GM18861 (cell line): ENCODE results near the gene HIBADH.
"Not testable (repeated sequence)": the region's sequence is repeated elsewhere in the genome, so short reads cannot be mapped to it uniquely, and the experiment has no call there.

ENCODE experiments used
- ATAC-seq: cut with Tn5 transposase; IDR thresholded peaks from one replicate; pipeline ENCODE4 v1.9.1; 2021; ENCODE audit not compliant: unreplicated experiment

Gene HIBADH

DNA sequence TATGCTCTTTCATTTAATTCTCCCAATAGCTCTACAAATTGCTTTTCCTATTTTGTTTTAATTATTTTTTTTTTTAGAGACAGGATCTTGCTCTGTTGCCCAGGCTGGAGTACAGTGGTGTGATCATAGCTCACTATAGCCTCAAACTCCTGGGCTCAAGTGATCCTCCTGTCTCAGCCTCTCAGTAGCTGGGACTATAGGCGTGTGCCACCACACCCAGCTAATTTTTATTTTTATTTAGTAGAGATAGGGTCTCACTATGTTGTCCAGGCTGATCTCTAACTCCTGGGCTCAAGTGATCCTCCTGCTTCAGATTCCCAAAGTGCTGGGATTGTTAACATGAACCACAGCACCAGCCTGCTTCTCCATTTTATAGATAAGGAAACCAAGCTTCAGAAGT, 151.3 kb downstream of the HIBADH start:
- not testable (repeated sequence) for ATAC-seq

DNA sequence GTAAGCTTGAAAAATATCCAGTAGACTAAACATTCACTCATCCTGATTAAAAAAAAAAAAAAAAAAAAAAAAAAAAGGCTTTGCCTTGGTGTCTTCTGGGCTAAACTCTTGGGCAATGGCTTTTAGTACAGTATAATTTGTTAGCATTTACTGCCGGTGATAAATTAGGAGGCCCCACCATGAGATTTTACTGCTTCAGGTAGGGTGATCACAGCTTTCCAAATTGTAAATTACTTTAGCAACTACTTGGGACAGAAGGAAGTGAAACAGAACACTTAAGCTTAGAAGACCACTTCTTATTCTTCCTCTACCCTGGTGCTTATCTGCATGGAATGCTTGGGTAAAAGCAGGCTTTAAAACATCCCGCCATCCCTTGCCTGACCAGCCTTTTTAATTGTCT, 152.1 kb downstream of the HIBADH start:
- no peak for ATAC-seq

DNA sequence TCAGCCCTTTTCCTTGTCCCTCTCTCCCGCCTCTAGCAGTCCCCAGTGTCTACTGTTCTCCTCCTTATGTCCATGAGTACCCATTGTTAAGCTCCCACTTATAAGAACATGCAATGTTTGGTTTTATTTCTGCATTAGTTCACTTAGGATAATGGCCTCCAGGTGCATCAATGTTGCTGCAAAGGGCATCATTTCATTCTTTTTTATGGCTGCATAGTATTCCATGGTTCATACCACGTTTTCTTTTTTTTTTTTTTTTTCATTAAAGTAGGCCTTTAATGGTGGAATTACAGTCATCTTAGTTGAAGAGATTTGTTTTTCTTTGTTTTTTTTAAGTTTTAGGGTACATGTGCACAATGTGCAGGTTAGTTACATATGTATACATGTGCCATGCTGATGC, 160.8 kb downstream of the HIBADH start:
- not testable (repeated sequence) for ATAC-seq

- no peak for ATAC-seq
These were observed 161.7 kb downstream of the HIBADH start for GRCh38 chr7:27501001-27501400.

- no peak for ATAC-seq
These were observed 170.5 kb downstream of the HIBADH start for GRCh38 chr7:27492224-27492623.

GRCh38 chr7:27491534-27491933, 171.1 kb downstream of the HIBADH start:
- ATAC-seq = no peak

DNA sequence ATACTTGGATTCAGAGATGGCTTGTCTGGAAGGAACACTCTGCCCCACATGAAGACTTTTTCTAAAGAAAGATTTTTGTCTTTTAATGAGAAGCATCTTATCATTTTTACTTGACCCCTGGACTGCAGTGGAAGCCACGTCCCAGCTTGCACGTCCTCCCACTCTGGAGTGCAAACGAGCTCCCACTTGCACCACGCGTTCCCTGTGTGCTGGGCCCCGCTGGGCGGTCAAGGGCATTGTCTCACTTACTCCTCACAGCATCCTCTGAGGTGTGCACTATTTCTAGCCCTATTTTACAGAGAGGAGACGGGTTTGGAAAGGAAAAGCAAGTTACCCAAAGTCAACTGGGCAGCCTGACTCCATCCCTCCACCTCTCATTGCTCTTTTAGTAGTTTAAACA, 175.2 kb downstream of the HIBADH start:
- no peak for ATAC-seq

DNA sequence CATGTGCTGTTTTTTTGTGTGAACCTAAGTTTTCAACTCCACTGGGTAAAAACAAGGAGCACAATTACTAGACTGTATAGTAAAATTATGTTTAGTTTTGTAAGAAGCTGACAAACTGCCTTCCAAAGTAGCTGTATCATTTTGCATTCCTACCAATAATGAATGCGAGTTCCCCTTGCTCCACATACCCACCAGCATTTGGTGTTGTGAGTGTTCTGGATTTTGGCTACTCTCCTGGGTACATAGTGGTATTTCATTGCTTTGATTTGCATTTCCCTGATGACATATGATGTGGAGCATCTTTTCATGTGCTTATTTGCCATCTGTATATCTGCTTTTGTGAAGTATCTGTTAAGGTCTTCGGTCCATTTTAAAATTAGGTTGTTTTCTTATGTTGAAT, 178.2 kb downstream of the HIBADH start:
- no peak for ATAC-seq

DNA sequence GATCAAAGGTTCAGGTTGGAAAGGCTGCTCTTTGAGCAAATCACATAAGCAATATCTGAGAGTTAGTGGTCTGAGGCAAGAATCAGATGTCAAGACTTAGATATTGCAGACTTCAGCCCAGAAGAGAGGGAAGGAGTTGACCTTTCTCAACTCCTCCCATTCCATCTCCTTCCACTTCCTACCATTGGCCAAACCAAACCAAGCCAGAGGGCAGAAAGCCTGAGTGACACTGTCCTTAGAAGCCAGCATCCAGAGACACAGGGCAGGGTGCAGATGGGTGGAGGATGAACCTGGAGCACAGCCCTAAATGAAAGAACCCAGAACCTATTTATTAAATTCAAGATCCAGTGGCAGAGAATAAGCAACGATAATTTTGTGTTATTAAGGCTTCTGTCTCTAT, 180.5 kb downstream of the HIBADH start:
- no peak for ATAC-seq

GRCh38 chr7:27478556-27478955, 184.1 kb downstream of the HIBADH start:
- ATAC-seq = no peak

DNA sequence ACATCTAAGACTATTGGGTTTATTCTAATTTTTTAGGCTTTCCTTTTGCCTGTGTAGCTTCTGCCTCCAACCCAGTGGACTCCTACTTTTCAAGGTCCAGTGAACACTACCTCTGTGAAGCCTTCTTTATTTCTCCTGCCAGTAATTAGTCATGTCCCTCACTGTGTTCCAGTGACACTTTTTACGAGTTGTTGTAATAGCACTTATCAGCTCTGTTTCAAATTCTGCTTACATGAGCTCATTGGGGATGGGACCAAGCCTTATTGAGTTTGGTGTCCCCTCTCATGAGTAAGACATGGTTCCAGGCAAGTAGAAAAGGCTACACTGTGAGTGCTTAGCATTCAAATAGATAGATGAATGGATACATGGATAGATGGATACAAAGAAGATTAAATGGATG, 184.6 kb downstream of the HIBADH start:
- ATAC-seq = no peak

DNA sequence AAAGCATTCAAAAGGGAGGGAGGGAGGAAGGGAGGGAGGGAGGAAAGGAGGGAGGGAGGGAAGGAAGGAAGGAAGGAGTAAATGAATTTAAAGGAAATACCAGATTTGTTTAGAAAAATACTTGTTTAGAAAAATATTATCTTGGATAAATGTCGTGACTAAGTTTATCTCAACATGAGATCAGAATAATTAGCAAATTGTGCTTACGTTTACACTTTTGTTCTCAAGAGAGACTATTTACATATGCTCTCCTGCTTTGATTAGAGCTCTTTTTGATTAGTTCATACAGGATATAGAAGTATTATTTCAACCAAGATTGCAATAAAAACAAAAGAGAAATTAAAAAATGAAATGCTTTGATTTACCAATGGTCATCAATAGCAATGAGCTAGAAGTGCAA, 186.2 kb downstream of the HIBADH start:
- no peak for ATAC-seq
